HG02610 (cell line): ENCODE results near the gene FEV.

Experiments used
- ATAC-seq: cut with Tn5 transposase; IDR thresholded peaks from one replicate; pipeline ENCODE4 v1.9.1; 2021; ENCODE audit warnings: mild to moderate bottlenecking, moderate library complexity; ENCODE audit not compliant: unreplicated experiment

Gene FEV

GRCh38 chr2:218993345-218994315 lies 8.6 kb upstream of the FEV start, which contains the start of gene CRYBA2:
TSS of gene CRYBA2 (minus strand) at chr2:218993422. CDS start at chr2:218993176, 246 bp downstream.
- ATAC-seq, result no peak

- ATAC-seq, result no peak
Observed at GRCh38 chr2:218992703-218993344, 7.8 kb upstream of the FEV start.

GRCh38 chr2:218992196-218992595 lies 7.2 kb upstream of the FEV start:
- ATAC-seq, result no peak

GRCh38 chr2:218991674-218992168 lies 6.7 kb upstream of the FEV start:
- ATAC-seq, result no peak

- ATAC-seq, result no peak
Observed at GRCh38 chr2:218990612-218991011, 5.6 kb upstream of the FEV start.

GRCh38 chr2:218990052-218990451 lies 5.1 kb upstream of the FEV start:
- no peak for ATAC-seq

- no peak for ATAC-seq
Observed at GRCh38 chr2:218988650-218989049, 3.7 kb upstream of the FEV start.

- no peak for ATAC-seq
Observed at GRCh38 chr2:218988164-218988563, 3.2 kb upstream of the FEV start.

- no peak for ATAC-seq
Observed at GRCh38 chr2:218986148-218986761, 1.3 kb upstream of the FEV start.

- no peak for ATAC-seq
Observed at GRCh38 chr2:218985325-218986091, 524 bp upstream of the FEV start.

GRCh38 chr2:218984239-218985020 lies 554 bp downstream of the FEV start:
- ATAC-seq, result no peak

- no peak for ATAC-seq
Observed at GRCh38 chr2:218983934-218984238, 1.1 kb downstream of the FEV start.

- no peak for ATAC-seq
Observed at GRCh38 chr2:218983263-218983933, 1.6 kb downstream of the FEV start.

GRCh38 chr2:218982586-218983262 lies 2.3 kb downstream of the FEV start:
- ATAC-seq, result no peak

GRCh38 chr2:218981881-218982585 lies 3.0 kb downstream of the FEV start:
- no peak for ATAC-seq

- ATAC-seq, result no peak
Observed at GRCh38 chr2:218981390-218981880, 3.5 kb downstream of the FEV start.

GRCh38 chr2:218980735-218981389 lies 4.1 kb downstream of the FEV start:
- no peak for ATAC-seq
